Naive B cell (primary cell): ENCODE data around the gene HIF1AN. TPM values are rescaled to one million over a fixed set of nuclear protein-coding genes. Genes with fewer than 3 reads are reported as not detected.

Source experiments
- ATAC-seq, 2 donors: fragments of 150-1000 bp; cut with Tn5 transposase; 2 replicates each; pipeline ENCODE4 v1.10.0; 2021; ENCODE audit warnings: low read depth in 2 of 2, mild to moderate bottlenecking in 2 of 2, moderate library complexity in 2 of 2
- DNase-seq: peaks from one replicate; pipeline ENCODE4 v3.0.0; 2022
- H3K27ac Mint-ChIP-seq, 6 donors: one replicate each; pipeline ENCODE4 v1.8.0; 2020 to 2022; ENCODE audit warnings: mild to moderate bottlenecking in 6 of 6, mixed read lengths in 6 of 6, moderate library complexity in 5 of 6, inconsistent platforms in 2 of 6
- H3K27me3 Mint-ChIP-seq, 3 donors: one replicate each; pipeline ENCODE4 v1.8.0; 2021 to 2022; ENCODE audit warnings: mixed read lengths in 3 of 3, mild to moderate bottlenecking in 1 of 3
- H3K36me3 Mint-ChIP-seq, 2 donors: one replicate each; pipeline ENCODE4 v1.8.0; 2020 to 2022; ENCODE audit warnings: mixed read lengths in 2 of 2, inconsistent platforms in 1 of 2, mild to moderate bottlenecking in 1 of 2
- H3K4me1 Mint-ChIP-seq, 3 donors: one replicate each; pipeline ENCODE4 v1.8.0; 2020 to 2022; ENCODE audit warnings: mixed read lengths in 3 of 3, inconsistent platforms in 1 of 3, mild to moderate bottlenecking in 1 of 3, moderate library complexity in 1 of 3
- H3K4me3 Mint-ChIP-seq, 8 donors: one replicate each; pipeline ENCODE4 v1.8.0; 2020 to 2022; ENCODE audit warnings: mild to moderate bottlenecking in 8 of 8, mixed read lengths in 8 of 8, moderate library complexity in 8 of 8, inconsistent platforms in 2 of 8
- H3K9me3 Mint-ChIP-seq, 7 donors: one replicate each; pipeline ENCODE4 v1.8.0; 2020 to 2022; ENCODE audit warnings: mixed read lengths in 7 of 7, mild to moderate bottlenecking in 5 of 7, inconsistent platforms in 2 of 7, moderate library complexity in 1 of 7
- polyA plus RNA-seq, 6 donors: library from polyadenylated mRNA; unstranded; fragments of 300-500 nt; fragmentation: Illumina TruSeq; gene quantifications; one replicate each; pipeline ENCODE4 v1.2.3, GENCODE V29; 2021; ENCODE audit warnings: low read depth in 6 of 6

HIF1AN gene
- polyA plus RNA-seq, 6 donors from 2014 or later = 23.2 to 36.1 (median 29.3) TPM

DNA sequence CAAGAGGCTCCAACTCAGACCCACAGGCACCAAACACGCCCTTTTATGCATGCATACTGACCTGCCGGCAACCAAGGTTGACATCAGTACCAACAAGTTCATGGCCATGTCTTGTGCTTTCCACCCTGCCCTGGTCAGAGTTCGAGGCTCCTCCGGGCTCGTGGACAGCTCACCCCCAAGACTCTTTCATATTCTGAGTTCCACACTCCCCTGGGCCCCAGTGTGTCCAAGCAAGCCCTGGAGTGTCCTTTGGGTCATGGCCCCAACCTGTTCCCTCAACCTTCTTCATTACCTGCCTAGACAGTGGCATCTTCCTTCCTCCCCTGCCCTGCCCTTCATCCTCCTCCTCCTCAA is 40.5 kb downstream of the HIF1AN start:
- peaks cover 47 to 79% (median 74%) of the 10 kb centered on the region in 3 donors for H3K27me3 Mint-ChIP-seq
- no peak for DNase-seq
- no peak overlapping the region for H3K27ac Mint-ChIP-seq
- H3K4me3 Mint-ChIP-seq = no peak overlapping the region
- ATAC-seq = no peak
- no peaks in the 10 kb centered on the region for H3K36me3 Mint-ChIP-seq
- H3K9me3 Mint-ChIP-seq = no peaks in the 10 kb centered on the region
- H3K4me1 Mint-ChIP-seq = no peaks in the 10 kb centered on the region

DNA sequence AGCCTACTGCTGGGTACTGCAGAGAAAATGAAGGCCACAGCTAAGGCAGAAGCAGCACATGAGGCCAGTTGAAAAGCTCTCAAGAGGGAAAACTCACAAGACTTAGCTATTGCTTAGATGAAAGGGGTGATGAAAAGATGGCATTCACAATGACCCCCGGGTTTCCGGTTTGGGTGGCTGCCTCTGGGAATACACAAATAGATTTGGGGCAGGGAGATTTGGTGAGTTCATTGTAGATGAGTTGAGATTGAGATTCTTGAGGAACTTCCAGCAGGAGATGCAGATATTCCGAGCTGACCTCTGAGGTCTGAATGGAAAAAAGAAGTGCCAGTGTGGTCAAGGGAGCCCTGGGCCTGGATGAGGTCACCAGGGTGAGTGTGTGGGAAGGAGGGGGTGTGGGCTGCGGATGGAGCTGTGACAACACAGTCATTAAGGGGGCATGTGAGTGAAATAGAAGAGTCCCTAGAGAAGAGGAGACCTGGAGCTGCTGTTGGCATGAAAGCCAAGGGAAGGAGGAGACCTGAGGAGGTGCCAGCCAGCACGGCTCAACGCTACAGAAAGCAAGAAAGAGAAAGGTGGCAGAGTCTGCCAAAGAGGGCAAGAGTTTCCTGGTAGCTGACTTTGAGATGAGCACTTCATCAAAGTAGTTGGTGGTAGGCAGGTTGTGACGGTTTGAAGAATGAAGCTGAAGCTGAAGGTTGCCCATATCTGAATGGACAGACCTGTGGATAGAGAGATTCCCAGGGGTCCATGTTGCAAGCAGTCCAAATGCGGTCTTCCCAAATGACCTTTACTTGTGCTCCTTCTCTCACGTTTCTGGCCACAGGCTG is 43.7 kb downstream of the HIF1AN start:
- peak overlapping the region in 1 of 6 donors; percentile 4 for H3K27ac Mint-ChIP-seq

DNA sequence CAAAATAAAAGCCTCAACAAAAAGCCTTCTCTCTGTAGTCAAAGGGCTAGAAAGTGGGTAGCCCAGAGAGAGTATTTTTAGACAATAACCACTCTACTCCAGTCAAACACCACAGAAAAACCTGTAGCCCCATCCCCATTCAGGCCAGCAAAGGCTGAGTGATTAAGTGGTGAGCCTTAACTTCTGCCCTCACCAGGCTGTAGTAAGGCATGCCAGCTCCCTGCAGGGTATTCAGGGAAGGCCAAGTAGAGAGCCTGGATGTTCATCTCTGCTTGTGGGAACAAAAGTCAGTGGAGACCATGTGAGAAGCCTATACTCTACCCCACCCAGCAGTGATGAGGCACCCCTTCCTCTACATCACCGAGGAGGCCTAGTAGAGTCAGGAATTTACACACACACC is 51.2 kb downstream of the HIF1AN start:
- no peak for DNase-seq
- no peak for ATAC-seq
- Mint-ChIP-seq H3K4me1 (no peaks in the 10 kb centered on the region), H3K4me3 (no peak overlapping the region), H3K36me3 (peaks cover 12 to 28% of the 10 kb centered on the region in 2 donors), H3K27ac (no peak overlapping the region), H3K27me3 (peaks cover 45 to 83% (median 65%) of the 10 kb centered on the region in 3 donors), H3K9me3 (peaks cover 13 to 34% (median 20%) of the 10 kb centered on the region in 7 donors)

More for the DNA sequence above, 43.7 kb downstream of the HIF1AN start:
- peaks cover 0 to 3% (median 0%) of the 10 kb centered on the region in 7 donors for H3K9me3 Mint-ChIP-seq
- DNase-seq = no peak
- peaks cover 2 to 4% of the 10 kb centered on the region in 2 donors for H3K36me3 Mint-ChIP-seq
- no peaks in the 10 kb centered on the region for H3K4me1 Mint-ChIP-seq
- ATAC-seq = no peak
- H3K4me3 Mint-ChIP-seq = no peak overlapping the region
- peaks cover 40 to 76% (median 65%) of the 10 kb centered on the region in 3 donors for H3K27me3 Mint-ChIP-seq

DNA sequence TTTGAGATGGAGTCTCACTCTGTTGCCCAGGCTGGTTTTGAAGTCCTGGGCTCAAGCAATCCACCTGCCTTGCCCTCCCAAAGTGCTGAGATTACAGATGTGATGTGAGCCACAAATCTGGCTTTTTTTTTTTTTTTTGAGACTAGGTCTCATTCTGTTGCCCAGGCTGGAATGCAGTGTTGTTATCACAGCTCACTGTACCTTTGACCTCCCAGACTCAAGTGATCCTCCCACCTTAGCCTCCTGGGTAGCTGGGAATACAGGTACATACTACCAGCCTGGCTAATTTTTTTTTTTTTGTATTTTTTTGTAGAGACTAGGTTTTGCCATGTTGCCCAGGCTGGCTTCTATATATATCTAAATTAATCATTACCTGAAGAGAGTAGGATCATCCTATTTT is 62.4 kb downstream of the HIF1AN start:
- Mint-ChIP-seq H3K4me3 (no peak overlapping the region), H3K27me3 (peaks cover 28 to 49% (median 37%) of the 10 kb centered on the region in 3 donors), H3K27ac (no peak overlapping the region), H3K4me1 (no peaks in the 10 kb centered on the region), H3K36me3 (no peaks in the 10 kb centered on the region), H3K9me3 (peaks cover 0 to 6% (median 0%) of the 10 kb centered on the region in 7 donors)
- no peak for ATAC-seq
- DNase-seq = no peak

DNA sequence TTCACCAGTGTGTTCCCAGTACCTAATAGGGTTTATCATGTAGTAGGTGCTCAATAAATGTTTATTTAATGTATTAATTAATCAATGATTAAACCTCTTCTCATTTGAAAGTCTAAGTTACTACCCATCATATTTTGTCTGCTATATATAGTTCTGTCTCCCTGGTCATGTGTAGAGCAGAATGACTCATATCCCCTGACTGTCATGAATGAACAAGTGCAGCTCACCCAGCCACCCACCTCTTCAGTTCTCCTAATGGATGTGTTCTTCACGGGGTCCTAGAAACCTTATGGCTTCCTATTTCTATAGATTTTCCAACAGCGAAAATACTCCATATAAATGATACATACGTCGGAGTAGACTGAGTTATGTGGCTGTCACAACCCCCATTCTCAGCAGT is 64.5 kb downstream of the HIF1AN start:
- Mint-ChIP-seq H3K9me3 (peaks cover 2 to 12% (median 4%) of the 10 kb centered on the region in 7 donors), H3K27ac (no peak overlapping the region), H3K4me1 (no peaks in the 10 kb centered on the region), H3K4me3 (no peak overlapping the region), H3K36me3 (peaks cover 0 to 4% of the 10 kb centered on the region in 2 donors), H3K27me3 (peaks cover 26 to 59% (median 45%) of the 10 kb centered on the region in 3 donors)
- DNase-seq (no peak), ATAC-seq (no peak)

DNA sequence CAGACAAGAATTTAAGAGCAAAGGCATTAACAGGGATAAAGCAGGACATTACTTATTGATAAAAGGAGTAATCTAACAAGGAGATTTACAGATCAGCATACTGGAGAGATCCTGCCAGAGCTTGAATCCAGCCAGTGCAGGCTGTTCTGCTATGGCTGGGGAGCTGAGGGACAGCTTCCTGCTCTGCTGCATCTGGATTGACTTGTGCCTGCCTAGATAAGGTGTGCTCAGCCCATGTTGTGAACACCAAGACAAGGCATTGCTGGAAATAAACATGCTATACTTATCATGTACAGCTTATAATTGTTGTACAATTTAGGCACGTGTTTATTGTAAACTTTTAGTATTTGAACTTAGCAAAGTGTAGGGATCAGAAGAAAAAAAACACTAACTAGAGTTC is 71.7 kb downstream of the HIF1AN start:
- H3K27me3 Mint-ChIP-seq = peaks cover 42 to 57% (median 51%) of the 10 kb centered on the region in 3 donors

More for the DNA sequence above, 71.7 kb downstream of the HIF1AN start:
- DNase-seq = no peak
- Mint-ChIP-seq H3K4me3 (no peak overlapping the region), H3K4me1 (no peaks in the 10 kb centered on the region), H3K9me3 (peaks cover 6 to 19% (median 11%) of the 10 kb centered on the region in 7 donors), H3K27ac (no peak overlapping the region), H3K36me3 (peaks cover 5 to 12% of the 10 kb centered on the region in 2 donors)
- ATAC-seq = no peak

Other genes starting within 250 kb of the HIF1AN start
- gene BLOC1S2, start 249.3 kb upstream of the HIF1AN start, polyA plus RNA-seq = 100 to 1,000 TPM; 254 to 374 (median 297) TPM
- gene PKD2L1, start 205.7 kb upstream of the HIF1AN start, polyA plus RNA-seq = 1 to 10 TPM in 1 of 6 donors, under 1 TPM in 2, not detected in 3; 0.25 to 1.1 (median 0.93) TPM
- gene SCD, start 188.7 kb upstream of the HIF1AN start, polyA plus RNA-seq = 1 to 10 TPM; 1.7 to 8.3 (median 4.2) TPM
- gene WNT8B, start 72.9 kb upstream of the HIF1AN start, polyA plus RNA-seq = under 1 TPM in 1 of 6 donors, not detected in 5; 0.17 TPM
- 1 to 10 TPM in 2 of 6 donors, under 1 TPM in 3, not detected in 1; 0.55 to 1.6 (median 0.83) TPM for gene SEC31B, start 16.1 kb upstream of the HIF1AN start, polyA plus RNA-seq
- 100 to 1,000 TPM; 403 to 762 (median 428) TPM for gene NDUFB8, start 6.1 kb upstream of the HIF1AN start, polyA plus RNA-seq
- not detected for gene PAX2, start 209.6 kb downstream of the HIF1AN start, polyA plus RNA-seq